ENCODE measurements around the gene NR2F1-AS1. TPM values are rescaled to one million over a fixed set of nuclear protein-coding genes. Genes with fewer than 3 reads are reported as not detected.
A peak's percentile ranks its signal among the peaks of the same experiment; 100 is the strongest.

NR2F1-AS1 gene
- total RNA-seq, 2 experiments from 2014 or later: not detected

DNA sequence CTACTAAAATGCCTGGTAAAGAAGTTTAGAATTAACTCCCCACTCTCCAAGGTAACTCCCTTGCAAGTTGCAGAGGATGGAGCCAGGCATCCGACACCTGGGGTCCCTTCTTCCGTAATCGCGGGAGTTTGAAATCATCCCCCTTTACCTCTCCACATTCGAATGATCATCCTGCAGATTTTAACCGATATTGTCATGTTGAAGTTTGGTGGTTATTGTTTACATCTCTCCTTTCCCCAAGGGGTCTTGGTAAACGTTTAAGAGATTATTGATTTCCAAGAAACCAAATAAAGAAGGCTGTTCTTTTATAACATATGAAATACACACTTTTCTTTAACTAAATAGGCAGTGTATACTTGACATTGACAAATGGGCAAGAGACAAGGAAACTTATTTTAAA is 28.7 kb upstream of the NR2F1-AS1 start:
- no peak for DNase-seq
- no peak for ATAC-seq
- H3K4me3 Mint-ChIP-seq: no peak overlapping the region
- CTCF ChIA-PET: interaction anchor here (2.6 kb wide), 1 partner anchor 300 kb away, joined by 11 read pairs; no protein-coding TSS in a partner anchor
- H3K27ac Mint-ChIP-seq: no peak overlapping the region
- peaks cover 15% of the 10 kb centered on the region for H3K4me1 Mint-ChIP-seq
- H3K27me3 Mint-ChIP-seq: peaks cover 95% of the 10 kb centered on the region
- H3K36me3 Mint-ChIP-seq: no peaks in the 10 kb centered on the region
- no peaks in the 10 kb centered on the region for H3K9me3 Mint-ChIP-seq (ENCODE audit: low read depth)

DNA sequence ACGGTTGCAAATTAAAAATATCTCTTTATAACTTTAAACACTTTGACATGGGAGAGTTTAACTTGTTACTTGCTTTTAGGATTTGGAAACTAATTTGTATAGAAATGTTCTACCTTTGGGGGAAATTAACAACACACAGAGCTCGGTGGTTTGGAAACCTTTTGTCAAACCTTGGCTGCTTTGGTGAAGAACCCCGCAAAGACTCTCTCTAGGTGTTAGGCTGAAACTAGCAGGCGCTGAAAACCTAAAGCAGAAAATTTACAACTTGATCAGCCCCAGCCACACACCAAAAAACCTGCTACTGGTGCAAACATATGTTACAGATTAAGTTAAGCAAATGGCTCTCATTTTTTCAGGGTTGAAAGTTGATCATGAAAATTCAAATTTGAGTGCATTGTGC is 27.8 kb upstream of the NR2F1-AS1 start:
- Mint-ChIP-seq H3K4me3 (no peak overlapping the region), H3K27me3 (peaks cover 92% of the 10 kb centered on the region), H3K4me1 (peaks cover 16% of the 10 kb centered on the region), H3K9me3 (ENCODE audit: low read depth) (no peaks in the 10 kb centered on the region), H3K27ac (no peak overlapping the region), H3K36me3 (no peaks in the 10 kb centered on the region)
- CTCF ChIA-PET: interaction anchor here (1.0 to 3.1 kb wide), 5 partner anchors 13 to 301 kb away, joined by 4 to 35 read pairs (median 11); no protein-coding TSS in a partner anchor
- DNase-seq (no peak), ATAC-seq (no peak)

DNA sequence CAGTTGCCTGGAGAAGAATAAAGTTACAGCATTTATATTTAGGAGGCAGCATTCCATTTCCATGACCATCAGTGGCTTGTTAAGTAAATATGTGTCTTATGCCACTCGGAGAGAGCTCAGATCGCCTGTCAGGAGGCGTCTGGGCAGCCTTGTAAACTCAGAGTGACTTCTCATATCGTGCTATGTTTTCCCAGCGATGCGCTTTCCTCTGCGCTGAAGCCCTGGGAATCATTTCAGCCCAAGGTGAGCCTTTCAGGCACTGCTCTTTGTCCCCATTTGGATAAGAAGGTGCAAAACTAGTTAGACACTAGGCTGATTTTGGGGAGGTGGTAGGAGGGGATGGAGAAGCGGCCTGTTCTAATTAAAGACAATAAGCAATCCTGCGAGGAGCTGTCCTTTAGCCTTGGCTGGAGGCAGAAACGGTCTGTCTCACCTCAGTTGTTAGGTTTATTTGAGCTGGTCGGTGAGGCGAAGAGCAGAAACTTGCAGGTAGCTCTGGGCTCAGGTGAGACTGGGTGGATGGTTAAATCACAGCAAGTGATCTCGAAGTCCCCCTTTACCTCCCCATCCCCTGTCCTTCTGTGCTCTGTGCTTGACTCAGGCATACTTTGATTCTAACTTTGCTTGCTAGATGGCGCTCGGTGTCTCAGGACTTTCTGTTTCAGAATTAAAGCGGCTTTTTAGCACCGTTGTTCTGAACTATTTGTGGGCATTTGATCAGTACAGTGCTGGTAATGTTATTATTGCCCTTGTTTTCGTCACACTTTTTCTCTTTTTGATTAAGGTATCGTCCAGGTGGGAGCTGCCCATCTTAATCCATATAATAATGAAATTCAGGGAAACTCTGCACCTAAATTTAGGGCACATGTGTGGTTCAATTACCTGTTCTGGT is 26.6 kb upstream of the NR2F1-AS1 start:
- H3K27me3 Mint-ChIP-seq: peaks cover 82% of the 10 kb centered on the region
- ATAC-seq (peak; percentile 76), DNase-seq (peak; percentile 55)
- CTCF ChIA-PET: interaction anchor here (0.8 to 3.1 kb wide), 16 partner anchors 9 to 1237 kb away, joined by 3 to 35 read pairs (median 4); no protein-coding TSS in a partner anchor
- H3K36me3 Mint-ChIP-seq: peaks cover 2% of the 10 kb centered on the region
- no peaks in the 10 kb centered on the region for H3K9me3 Mint-ChIP-seq (ENCODE audit: low read depth)
- no peak overlapping the region for H3K4me3 Mint-ChIP-seq
- peaks cover 18% of the 10 kb centered on the region for H3K4me1 Mint-ChIP-seq
- H3K27ac Mint-ChIP-seq: no peak overlapping the region

GRCh38 chr5:93606382-93606752 is 25.3 kb upstream of the NR2F1-AS1 start:
- Mint-ChIP-seq H3K27ac (no peak overlapping the region), H3K9me3 (ENCODE audit: low read depth) (no peaks in the 10 kb centered on the region), H3K36me3 (peaks cover 2% of the 10 kb centered on the region), H3K4me1 (peaks cover 13% of the 10 kb centered on the region), H3K4me3 (no peak overlapping the region), H3K27me3 (peaks cover 69% of the 10 kb centered on the region)
- CTCF ChIA-PET: interaction anchor here (0.9 to 3.1 kb wide), 5 partner anchors 9 to 1132 kb away, joined by 4 to 35 read pairs (median 5); no protein-coding TSS in a partner anchor
- DNase-seq (no peak), ATAC-seq (no peak)

DNA sequence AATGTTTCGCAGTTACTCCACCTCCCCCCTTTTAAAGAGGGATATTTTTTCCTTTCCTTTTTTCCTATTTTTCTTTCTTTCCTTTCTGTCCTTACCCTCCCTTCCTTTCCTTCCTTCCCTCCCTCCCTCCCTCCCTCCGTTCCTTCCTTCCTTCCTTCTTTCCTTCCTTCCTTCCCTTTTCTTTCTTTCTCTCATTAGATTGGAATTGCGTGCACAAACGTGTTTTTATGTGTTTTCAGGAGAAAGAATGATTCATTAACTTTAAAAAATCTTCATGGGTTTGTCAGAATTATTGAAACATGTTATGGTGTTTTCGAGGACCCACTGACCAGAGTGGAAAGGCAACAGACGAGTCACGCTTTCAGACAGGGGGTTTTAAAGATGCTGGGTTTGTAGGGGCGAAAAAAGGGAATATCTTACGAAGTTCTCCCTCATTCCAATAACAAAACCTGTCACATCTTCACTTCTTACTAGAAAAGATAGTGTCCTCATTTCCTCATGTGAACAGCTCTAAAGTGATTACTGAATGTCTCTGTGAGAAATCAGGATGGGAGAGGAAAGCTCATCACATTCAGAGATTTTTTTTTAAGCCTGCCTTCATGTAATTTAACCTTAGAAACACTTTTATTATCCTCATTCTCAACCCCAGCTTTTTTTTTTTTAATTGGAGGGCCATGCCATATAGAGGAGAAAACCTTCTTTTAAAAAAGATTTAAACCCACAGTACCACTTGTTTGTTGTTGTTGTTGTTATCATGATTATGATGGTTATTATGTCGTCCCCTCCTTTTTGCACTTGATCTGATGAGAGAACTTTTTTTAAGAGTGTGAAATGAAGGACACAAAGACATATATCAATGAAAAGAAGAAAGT is 23.9 kb upstream of the NR2F1-AS1 start:
- Mint-ChIP-seq H3K36me3 (peaks cover 2% of the 10 kb centered on the region), H3K27me3 (peaks cover 55% of the 10 kb centered on the region), H3K9me3 (ENCODE audit: low read depth) (no peaks in the 10 kb centered on the region), H3K27ac (no peak overlapping the region), H3K4me1 (peaks cover 13% of the 10 kb centered on the region), H3K4me3 (no peak overlapping the region)
- ATAC-seq: no peak
- no peak for DNase-seq
- CTCF ChIA-PET: interaction anchor here (1.6 kb wide), 1 partner anchor 196 kb away, joined by 5 read pairs; no protein-coding TSS in a partner anchor

DNA sequence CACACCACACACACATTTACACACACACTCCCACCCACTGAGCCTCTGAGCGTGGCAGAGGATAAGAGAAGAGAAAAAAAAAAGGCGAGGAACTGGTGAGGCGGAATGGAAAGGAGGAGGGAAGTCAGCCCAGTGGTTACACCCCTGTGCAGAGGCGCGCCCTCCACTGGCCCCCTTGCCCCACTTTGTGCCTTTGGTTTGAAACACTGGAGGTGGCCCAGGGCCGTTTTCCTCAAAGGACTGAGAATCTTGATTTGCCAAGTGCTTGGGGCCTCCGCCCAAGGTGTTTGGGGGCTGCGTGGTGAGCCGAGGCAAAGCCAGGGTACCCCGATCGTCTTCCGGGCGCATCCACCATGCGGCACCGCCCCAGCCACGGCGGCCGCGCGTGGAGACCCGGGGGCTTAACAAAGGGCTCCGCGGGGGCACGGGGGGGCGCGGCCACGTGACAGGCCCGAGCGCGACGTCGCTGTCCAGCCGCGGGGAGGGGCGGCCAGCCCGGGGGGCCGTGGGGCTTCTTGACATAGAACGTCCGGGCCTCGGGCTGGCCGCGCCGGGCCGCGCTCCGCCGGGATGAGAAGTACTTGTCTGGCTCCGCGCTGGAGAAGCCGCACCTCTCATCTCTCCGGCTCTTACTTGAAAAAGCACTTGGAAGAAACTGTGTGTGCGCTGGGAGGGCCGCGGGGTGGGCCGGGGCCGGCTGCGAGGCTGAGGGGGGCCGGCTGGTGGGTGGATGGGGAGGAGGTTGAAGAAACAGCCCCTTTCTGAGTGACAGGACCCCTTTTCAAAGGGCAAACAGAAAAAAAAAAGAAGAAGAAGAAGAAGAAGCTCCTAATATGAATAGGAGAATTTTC is 23.0 kb upstream of the NR2F1-AS1 start:
- no peak overlapping the region for H3K27ac Mint-ChIP-seq
- CTCF ChIA-PET: interaction anchor here (1.6 kb wide), 1 partner anchor 197 kb away, joined by 5 read pairs; no protein-coding TSS in a partner anchor
- H3K27me3 Mint-ChIP-seq: peaks cover 46% of the 10 kb centered on the region

DNA sequence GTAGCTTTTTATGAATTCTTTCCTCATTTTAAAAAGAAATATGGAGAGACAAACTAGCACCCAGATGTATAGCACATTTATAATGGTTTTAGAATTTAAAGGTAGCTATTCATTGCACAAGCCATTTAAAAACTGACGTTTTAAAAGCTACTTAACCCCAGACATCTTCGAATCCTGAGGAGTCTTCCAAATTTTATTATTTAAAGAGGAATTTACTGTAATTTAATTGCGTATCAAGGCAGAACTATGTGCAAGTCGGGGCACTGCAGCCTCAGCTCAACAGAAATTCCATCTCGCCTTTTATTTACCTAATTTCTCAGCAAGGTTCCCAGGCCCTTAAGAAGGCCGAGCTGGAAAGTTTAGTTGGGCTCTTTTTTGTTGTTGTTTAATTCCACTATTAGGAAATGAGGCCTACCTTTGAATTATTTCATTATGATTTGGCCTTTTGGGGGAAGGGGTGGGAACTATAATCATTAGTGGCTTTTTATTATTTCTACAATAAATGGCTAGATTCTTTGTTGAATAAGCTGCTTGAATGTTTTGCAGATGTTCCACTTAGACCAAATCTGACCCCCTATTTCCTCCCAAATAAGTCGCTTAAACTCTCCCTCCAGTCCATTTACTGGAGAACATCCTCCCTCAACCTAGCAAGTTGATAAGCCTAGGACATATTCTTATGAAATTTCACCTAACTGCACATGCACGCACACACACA is 22.2 kb upstream of the NR2F1-AS1 start:
- ATAC-seq (no peak), DNase-seq (no peak)
- Mint-ChIP-seq H3K36me3 (peaks cover 2% of the 10 kb centered on the region), H3K4me3 (no peak overlapping the region), H3K27me3 (peaks cover 39% of the 10 kb centered on the region), H3K9me3 (ENCODE audit: low read depth) (no peaks in the 10 kb centered on the region), H3K27ac (no peak overlapping the region), H3K4me1 (peaks cover 13% of the 10 kb centered on the region)
- CTCF ChIA-PET: no interaction called here

More for the DNA sequence above, 23.0 kb upstream of the NR2F1-AS1 start:
- peaks cover 2% of the 10 kb centered on the region for H3K36me3 Mint-ChIP-seq
- H3K4me1 Mint-ChIP-seq: peaks cover 13% of the 10 kb centered on the region
- H3K9me3 Mint-ChIP-seq (ENCODE audit: low read depth): no peaks in the 10 kb centered on the region
- DNase-seq: no peak
- no peak overlapping the region for H3K4me3 Mint-ChIP-seq
- ATAC-seq: no peak

- Mint-ChIP-seq H3K9me3 (ENCODE audit: low read depth) (no peaks in the 10 kb centered on the region), H3K27me3 (peaks cover 39% of the 10 kb centered on the region), H3K4me1 (peaks cover 5% of the 10 kb centered on the region), H3K4me3 (no peak overlapping the region), H3K27ac (no peak overlapping the region), H3K36me3 (peaks cover 2% of the 10 kb centered on the region)
- CTCF ChIA-PET: interaction anchor here (1.3 kb wide), 1 partner anchor 14 kb away, joined by 3 read pairs; no protein-coding TSS in a partner anchor
- DNase-seq (no peak), ATAC-seq (no peak)
Measured at GRCh38 chr5:93602241-93603077, 21.4 kb upstream of the NR2F1-AS1 start.

DNA sequence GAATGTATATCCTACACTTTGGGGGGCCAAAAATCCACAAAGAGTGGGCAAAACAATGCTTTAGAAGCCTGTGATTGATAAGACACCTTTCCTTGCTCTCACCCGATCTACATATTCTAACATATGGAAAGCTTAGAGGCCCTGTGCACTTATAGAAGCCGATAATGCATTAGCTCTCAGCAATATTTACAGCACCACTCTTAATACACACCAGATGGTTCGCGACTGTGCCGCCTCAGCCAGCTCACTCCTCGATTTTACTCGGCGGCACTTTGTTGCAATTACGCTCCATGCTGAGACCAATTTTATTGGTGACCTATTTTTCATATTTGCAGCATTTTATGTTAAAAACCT is 20.8 kb upstream of the NR2F1-AS1 start:
- no peak for ATAC-seq
- Mint-ChIP-seq H3K4me3 (no peak overlapping the region), H3K36me3 (peaks cover 2% of the 10 kb centered on the region), H3K4me1 (peaks cover 4% of the 10 kb centered on the region), H3K27me3 (peaks cover 40% of the 10 kb centered on the region), H3K9me3 (ENCODE audit: low read depth) (no peaks in the 10 kb centered on the region), H3K27ac (no peak overlapping the region)
- CTCF ChIA-PET: interaction anchor here (1.3 kb wide), 1 partner anchor 13 kb away, joined by 3 read pairs; no protein-coding TSS in a partner anchor
- DNase-seq: no peak

DNA sequence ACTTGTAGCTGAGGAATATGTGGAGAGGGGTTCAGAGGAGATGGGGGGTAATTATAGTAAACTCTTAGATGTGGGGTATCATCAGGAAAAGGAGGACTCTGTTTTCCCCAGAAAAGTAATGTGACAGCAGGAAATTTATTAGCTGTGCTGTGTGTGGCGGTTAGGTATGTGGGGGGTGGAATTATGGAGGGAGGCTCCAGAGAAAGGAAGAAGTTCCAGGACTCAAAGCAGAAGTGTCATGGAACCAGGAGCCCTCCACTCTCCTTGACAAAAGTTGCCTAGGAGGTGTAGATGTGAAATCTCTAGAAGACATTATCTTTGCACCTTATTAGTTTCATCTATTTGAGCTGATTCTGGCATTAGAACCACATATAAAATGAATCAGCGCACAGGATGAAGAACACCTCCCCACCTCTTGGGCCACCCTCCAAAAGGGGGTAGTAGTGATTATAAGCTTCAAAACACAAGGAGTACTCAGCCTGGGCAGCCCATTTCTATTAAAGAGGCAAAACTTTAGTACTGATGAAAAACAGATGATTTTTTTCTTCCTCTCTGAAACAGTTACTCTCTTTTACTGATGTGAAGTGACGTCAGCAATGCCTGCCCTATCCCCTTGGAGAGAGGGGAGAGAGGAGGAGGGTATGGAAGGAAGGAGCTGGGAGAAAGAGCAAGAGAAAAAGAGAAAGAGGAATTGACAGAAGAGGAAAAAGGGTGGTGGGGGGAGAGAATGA is 20.2 kb upstream of the NR2F1-AS1 start:
- peaks cover 2% of the 10 kb centered on the region for H3K36me3 Mint-ChIP-seq
- H3K9me3 Mint-ChIP-seq (ENCODE audit: low read depth): no peaks in the 10 kb centered on the region
- no peak overlapping the region for H3K4me3 Mint-ChIP-seq
- ATAC-seq (no peak), DNase-seq (no peak)
- peak overlapping the region; percentile 68 for H3K27ac Mint-ChIP-seq
- peaks cover 41% of the 10 kb centered on the region for H3K27me3 Mint-ChIP-seq
- H3K4me1 Mint-ChIP-seq: peaks cover 4% of the 10 kb centered on the region
- CTCF ChIA-PET: interaction anchor here (1.3 kb wide), 1 partner anchor 12 kb away, joined by 3 read pairs; no protein-coding TSS in a partner anchor

All from activated CD8-positive, alpha-beta memory T cell treated with anti-CD3 and anti-CD28 coated beads, Interleukin-2, amount 10 ng/mL, durations not matched to agents 7 days and 5 days (primary cell).